CD4-positive, alpha-beta T cell treated with Interleukin-4 for 4 hours (primary cell): Measurements from ENCODE around the gene PDE9A.

Experiments used
- DNase-seq: peaks from one replicate; pipeline ENCODE4 v3.0.0-alpha.2; 2020

Gene PDE9A

DNA sequence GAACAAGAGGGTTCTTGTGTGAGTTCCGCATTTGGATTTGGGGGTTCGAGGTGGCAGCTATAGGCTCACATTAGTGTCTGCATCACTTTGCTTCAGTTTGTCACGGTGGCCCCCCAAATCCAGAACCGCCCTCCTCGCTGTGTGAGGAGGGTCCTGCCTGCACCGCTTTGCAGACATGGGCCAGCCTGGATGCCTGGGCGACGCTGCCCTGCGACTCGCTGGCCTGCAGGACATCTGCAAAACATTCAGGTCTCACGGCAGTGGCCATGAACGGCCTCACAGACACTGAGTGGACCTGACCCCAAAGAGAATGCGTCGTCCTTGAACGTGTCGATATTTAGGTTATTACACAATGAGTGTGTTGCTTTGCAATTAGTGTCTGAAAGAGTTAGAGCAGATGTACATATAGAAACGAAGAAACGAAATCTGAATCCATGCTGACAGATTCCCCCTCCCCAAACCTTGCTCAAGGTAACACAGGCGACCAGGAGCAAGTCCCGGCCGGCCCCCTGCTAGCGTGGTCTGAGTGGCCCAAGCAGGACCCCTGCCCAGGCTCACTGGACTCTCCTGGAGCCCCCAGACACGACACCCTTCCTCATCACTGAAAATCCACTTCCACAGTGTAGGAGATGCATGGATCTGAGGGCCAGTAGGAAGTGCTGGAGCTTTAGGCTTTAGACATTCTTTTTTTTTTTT is 20.4 kb downstream of the PDE9A start:
- DNase-seq: no peak

DNA sequence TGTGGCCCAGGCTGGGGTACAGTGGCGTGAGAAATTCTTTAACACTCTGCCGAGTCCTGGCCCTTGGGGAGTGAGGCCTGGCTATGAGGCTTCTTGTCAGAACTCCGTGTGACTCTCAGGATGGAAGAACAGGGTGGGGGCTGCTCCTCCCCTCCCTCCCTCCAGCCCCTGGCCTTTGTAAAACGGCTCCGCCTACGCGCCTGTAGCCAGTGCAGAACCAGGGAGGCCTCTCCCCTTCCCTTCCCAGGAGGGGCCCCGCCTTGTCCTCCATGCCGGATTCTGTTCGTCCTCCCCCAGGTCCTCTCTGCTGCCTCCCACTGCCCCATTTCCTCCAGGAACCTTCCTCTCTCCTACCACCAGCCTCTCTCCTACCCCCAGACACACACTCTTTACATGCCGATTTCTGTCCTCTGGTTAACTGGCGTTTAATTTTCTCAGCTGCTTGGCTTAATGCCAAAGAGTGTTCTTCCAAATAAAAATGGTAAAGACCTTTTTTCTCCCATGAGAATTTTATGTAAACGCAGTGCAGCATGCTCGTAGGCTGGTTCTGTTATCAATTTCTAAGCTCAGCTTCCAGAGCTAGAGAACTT is 21.0 kb downstream of the PDE9A start:
- DNase-seq: no peak

DNA sequence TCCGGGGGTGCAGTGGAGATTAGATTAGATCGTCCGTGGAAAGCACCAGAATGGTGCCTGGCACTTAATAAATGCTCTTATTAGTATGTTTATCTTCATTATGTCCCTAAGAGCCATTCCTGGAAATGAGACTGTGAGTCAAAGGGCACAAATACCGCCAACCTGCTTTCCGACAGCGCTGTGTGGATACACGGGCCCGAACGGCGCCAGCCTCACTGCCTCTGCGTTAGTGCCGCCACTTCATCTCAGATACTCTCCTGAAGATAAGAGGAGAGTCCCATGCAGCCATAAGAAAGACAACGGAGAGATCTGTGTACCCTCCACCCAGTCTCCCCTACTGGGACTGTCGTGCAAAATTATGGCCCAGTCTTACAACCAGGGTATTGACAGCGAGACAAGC is 22.0 kb downstream of the PDE9A start:
- no peak for DNase-seq

DNA sequence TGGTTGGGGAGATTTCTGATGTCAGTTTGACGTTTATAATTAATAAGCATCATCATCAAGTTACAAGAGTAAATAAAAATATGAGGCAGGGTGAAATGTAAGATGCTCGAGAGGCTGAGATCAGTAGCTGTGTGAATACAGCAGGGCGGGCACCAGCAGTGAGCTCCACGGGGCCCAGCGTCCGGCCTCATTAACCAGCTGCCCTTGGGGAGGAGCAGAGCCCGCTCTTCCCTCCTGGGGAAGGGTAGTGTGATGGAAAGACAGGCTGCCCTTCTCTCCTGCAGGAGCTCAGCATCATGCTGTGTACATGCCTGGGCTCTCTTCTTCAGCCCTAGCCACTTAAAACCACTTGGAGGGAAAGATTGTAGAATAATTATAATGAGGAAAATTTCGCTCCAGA is 23.4 kb downstream of the PDE9A start:
- DNase-seq: no peak

DNA sequence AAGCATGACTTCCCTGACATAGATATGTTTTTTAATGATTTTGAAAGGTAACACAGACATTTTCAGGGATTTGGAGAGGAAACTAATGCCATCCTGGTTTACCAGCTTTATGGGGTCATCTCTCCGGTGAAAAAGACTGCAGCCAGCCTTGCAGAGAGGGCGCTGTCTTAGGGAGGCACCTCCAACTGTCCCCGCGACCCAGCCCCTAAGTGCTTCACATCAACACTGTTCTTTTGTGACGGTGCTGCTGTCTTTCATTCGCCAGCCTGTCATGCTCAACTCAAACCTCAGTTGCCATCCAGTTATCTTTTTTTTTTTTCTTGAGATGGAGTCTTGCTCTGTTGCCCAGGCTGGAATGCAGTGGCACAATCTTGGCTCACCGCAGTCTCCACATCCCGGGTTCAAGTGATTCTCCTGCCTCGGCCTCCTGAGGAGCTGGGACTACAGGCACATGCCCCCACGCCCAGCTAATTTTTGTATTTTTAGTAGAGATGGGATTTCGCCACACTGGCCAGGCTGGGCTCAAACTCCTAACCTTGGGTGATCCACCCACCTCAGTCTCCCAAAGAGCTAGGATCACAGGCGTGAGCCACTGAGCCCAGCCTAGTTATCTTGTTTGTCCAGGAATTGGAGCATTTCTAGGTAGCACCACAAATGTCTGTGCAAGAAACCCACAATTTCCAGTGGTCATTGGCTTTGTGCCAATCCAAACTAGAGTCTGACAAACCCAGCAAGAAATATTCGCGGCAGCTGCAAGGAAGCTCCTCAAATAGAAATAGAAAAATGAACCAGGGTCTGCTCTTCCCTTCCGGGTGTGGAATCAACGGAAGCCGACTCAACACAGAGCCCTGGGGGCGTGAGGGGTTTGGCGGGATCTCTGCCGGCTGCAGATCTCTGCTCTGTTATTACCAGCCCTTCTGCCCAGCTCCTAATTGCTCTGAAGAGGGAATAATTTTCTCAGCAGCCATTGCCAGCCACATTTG is 24.2 kb downstream of the PDE9A start:
- no peak for DNase-seq

DNA sequence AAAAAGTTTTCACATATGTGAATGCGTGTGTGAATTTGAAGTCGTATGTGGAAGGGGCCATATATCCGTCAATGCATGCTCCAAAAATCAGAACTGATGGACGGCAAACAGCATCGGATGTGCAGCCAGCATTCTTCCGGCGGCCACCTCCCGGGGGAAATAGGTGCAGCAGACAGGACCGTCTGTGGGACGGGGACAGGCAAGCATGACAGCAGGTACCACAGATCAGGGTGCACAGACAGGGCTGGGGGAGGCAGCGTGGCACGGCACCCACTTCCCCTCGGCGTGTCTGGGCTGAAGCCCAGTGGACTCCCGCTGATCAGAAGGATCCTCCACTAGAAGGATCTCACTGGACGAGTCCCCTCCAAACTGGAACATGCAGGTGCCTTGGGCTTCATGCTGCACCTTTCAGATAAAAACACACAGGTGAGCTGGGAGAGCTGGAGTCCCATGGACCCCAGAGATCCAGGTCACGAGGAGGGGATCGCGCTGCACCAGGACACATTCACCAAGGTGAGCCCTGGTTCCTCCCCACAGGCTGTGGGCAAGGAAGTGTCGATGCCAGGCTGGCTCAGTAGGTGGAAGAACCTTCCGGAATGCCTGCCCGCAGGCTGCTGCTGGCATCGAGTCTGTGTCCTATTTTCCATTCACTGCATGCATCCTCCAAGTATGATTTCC is 25.3 kb downstream of the PDE9A start:
- no peak for DNase-seq

DNA sequence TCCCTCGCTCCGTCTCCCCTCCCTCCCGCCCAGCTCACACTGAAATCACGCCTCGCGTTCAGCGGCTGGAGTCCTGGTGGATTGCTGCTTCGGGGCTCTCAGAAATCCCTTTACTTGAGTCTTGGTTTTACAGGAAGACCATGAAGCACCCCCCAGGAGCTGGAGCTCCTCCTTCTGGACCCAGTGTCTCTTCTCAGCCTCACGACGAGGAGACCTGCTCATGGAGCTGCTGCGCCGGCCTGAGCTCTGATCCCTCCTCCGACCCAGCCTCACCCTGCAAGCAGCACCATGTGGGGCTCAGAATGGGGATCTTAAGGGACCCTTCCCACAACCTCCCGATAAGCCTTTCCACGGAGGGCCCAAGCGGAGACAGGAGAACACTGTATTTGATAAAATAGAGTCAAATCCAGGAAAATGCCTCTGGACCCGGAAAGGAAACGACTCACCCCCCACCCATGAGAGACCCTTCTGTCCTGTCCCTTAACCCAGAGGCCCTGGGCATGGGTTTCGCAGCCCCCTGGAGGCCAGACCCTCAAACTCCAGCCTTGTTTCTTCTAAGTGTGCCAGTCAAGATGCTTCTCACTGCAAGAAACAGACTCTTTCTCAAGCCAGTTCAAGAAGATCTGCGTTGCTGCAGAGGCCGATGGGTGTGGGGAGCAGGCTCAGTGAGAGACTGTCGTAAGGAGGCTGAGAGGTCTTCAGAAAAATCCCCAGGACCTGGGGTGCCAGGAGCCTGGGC is 26.1 kb downstream of the PDE9A start:
- no peak for DNase-seq

DNA sequence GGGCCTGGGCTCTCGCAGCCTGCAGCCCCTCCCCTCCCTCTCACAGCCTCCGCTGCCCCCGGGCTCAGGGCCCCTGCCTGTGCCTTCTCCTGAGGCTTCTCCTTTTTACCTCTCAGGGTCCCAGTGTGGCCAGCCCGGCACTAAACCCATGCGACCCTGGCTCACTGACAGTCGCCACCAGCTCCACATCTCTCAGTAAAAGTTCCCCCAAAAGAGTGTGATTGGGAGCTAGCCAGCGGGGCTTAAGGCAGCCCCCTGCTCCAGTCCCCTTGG is 26.6 kb downstream of the PDE9A start:
- no peak for DNase-seq

DNA sequence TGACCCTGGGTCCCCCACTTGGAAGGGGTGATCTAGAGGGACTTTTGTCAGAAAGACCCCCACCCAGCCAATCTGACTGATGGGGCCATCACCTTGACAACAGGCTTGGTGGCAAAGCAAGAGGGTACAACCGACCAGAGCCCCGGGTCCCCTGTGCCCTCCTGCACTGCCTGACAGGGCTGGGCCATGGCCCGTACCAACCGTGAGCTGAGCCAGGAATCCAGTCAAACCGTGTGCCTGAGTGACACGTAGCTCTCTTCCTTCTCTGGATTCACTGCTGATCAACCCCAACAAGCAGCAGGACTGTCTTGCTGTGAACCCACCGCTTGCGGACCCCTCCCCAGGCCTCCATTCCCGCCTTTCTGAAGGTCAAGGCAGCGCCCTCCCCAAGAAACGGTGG is 27.0 kb downstream of the PDE9A start:
- DNase-seq: no peak

DNA sequence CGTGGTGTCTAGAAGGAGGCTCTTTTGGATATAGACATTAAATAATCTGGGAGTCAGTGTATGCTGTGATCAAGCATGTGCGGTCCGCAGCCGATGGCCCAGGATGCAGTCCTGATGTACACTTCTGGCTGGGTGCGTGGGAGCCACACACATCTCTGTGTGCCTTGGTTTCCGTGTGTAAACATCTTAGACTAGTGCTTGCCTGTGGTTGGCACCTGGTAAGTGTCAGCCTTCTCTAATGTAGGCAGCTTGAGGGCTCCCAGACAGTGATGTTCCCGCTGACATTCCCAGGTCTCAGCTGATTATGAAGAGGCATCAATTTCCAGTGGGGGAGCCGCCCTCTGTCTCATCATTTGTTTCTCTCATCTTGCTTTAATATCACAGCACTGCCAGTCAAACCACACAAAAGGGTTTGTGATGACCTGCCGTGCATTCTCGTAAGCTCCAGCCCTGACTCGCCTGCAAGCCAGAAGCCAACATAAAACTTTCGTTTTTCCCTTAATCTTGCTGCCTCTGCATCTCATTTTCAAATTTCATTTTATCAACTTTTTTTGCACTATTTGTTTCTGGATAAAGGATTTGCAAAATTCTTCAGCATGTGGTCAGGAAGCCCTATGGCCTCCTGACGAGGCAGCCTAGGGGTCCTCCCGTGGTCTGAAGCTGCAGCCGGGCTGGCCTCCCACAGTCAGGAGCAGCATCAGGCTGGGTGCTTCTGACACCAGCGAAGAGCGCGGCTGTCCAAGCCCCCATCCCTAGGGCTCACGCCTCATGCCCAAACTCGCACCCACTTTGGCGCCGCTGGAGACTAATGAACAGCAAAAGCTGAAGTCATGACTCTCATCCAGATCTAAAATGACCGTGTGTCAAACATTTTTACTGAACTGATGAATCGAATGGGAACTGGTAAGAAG is 28.1 kb downstream of the PDE9A start:
- peak; percentile 20 for DNase-seq

DNA sequence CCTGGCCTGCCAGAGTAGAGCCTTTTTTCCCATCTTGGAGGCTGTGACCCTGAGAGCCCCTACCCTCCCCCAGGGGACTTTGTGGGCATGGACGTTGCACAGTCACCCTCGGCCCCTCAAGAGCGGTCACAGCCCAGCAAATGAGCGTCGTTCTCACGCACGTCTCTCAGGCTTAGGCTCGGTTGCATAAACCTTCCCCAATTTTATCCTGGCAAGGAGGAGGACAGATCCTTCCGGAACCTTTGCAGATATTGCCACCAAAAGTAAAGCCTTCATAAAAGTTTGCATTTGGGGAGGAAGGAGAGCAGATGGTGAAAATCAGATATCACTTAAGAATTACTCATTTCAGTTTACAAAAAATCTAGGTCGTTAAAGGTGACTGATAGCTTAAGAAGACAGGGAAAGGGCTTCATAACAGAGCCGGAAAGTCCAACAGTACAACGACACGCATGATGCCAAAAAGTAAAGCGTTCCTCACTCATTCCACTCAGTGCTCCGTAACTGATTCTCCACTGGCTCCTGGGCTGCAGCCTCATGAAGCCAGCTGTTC is 29.3 kb downstream of the PDE9A start:
- DNase-seq: no peak

DNA sequence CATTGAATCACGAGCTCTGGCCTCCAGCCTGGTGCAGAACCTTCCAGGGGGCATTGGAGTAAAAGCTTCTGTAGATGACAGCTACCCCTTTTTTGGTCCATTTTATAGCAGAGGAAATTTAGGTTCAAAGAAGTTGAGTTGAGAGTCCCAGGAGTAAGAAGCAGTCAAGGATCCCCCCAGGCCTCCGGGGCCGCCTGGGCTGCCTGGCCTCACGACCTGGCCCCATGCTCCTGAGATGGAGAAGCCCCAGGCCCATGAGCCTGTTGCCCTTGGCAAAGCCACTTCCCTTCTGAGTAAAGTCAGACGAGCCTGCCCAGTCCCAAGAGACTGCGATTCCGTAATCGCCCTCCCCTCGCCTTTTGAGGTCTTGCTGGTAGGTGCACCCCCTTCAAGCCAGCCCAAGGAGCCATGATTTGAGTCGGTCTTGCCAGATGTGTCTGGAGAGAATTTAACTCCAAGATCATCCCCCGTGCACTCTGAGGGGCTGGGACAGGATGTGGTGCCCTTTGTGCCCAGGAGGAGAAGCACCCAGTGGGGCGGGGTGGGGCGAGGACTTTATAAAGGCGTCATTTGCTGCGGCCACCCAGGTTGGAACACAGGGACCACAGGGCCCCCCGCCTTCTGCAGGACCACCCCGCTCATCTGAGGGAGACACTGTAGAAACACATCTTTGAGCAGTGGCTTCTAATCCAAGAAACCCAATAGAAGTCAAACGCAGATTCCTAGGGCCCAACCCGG is 30.1 kb downstream of the PDE9A start:
- no peak for DNase-seq

DNA sequence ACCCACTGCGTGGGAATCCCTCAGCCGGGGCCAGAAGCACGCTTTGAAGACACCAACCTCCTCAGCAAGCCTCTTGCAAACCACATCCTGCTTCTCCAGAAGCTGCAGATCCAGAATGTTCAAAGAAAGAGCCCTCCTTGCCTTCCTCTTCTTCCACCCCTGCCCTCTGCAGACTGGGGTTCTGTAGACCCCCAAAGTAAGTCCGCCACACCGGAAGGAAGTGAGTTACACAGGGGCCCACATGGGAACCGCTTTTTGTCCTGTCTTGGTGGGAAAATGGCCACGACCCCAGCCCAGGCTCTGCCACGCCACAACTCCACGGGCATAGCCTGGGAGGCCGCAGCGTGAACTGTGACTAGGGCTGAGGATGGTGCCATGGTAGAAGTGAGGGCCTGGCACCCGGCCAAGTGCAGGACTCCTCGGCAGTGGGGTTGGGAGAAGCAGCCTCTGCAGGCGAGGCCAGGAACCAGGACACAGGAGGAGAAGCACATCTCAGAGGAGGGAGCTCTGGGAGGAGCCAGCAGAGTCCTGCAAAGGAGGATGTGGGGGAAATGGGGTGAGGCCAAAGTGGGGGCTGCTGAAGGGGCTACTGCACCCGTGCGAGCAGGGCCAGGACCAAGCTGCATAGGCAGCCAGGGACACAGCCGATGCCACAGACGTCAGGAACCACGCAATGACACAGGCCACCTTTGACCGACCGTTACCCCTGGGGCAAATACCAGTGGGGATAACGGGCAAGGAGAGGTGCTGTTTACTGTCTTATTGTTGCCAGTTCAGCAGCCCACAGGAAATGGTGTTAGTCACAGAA is 30.9 kb downstream of the PDE9A start:
- peak; percentile 78 for DNase-seq

DNA sequence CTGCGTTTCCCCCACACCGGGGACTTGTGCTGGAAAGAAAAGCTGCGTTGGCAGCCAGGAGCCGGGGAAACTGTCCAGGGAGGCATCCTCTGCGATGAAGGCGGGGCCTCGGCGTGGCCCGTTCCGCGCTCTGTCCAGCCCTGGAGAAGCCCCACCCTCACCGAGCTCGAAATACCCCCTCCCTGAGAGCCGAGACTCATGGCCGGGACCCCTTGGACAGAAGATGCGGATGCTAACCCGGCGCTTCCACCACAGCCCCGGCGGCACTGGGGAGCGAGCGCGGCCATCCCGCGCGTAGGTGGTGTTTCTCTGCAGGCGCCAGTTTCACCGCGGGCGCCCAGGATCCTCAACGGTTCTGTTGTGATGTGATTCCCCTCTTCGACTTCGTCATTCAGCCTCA is 31.6 kb downstream of the PDE9A start:
- DNase-seq: no peak

DNA sequence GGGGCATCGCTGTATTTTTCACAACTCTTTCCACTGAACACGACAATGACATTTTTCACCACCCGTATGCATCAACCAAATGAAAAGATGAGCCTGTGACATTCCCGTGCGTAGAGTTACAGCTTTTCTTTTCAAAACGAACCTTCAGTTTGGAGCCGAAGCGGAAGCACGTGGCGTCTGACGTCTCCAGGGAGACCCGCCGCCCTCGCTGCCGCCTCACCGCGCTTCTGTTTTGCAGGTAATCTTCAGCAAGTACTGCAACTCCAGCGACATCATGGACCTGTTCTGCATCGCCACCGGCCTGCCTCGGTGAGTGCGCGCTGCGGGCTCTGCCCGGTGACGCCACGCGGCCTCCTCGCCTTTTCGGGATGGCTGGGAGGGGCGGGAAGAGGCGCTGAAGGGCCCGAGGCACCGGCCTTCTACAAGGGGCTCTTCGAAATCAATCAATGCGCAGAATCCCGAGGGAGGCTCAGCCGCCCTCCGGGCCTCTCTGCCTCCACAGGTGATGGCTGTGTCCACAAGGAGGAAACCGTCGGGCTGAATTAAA is 32.6 kb downstream of the PDE9A start:
- DNase-seq: no peak

DNA sequence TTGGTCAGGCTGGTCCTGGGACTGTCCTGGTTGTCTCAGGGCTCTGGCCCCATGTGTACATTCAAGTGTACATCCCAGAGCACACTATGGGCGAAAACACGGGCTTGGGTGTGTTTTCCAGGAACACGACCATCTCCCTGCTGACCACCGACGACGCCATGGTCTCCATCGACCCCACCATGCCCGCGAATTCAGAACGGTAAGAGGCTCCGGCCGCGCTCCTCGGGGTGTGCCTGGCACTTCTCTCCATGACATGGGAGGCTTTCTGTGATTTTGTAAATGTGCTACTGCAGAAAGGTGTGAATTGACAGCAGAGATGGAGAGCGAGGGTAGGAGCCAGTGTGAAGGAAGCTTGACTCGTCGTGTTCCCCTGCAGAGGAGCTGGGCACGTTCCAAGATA is 34.4 kb downstream of the PDE9A start:
- no peak for DNase-seq

DNA sequence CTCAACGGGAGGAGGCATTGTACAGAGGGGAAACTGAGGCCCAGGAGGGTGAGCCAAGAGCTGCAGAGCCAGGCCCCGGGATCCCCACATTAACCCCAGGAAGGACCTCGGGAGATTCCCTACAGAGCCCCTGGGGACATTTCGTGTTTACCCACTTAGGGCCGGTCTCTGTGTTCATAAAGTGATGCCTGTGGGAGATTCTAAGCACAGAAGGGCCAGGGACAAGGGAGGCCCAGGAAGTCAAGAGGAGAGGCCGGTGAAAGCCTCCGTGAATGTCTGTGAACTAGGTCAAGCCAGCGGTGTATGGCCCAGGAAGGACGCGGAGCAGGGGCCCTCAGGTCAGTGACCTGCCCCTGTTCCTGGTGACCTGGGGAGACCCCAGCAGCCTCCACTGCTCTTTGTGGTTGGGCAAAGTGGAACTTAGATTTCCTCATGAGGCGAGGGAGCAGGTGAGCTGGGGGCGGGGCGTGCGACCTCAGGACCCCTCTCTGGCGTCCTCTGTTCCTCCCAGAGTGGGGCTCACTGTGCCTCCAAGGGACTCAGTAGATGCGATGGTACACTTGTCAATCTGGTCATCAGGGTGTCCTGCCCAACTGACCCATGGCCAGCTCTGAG is 34.9 kb downstream of the PDE9A start:
- DNase-seq: no peak

DNA sequence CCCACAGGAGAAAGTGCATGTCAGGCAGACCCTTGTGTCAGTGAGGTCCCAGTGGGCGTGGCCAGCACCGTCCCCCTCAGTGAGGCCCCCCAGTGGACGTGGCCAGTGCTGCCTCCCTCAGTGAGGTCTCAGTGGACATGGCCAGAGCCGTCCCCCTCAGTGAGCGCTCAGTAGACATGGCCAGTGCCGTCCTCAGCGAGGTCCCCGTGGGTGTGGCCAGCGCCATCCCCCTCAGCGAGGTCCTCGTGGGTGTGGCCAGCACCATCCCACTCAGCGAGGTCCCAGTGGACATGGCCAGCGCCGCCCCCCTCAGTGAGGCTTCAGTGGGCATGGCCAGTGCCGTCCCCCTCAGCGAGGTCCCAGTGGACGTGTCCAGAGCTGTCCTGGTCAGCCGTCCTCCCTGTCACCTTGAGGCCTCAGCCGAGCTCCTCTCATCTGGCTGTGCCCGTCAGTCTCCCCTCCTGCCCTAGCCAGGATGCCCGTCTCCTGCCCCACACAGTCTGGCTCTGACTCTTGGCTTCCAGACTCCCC is 35.5 kb downstream of the PDE9A start:
- DNase-seq: no peak

DNA sequence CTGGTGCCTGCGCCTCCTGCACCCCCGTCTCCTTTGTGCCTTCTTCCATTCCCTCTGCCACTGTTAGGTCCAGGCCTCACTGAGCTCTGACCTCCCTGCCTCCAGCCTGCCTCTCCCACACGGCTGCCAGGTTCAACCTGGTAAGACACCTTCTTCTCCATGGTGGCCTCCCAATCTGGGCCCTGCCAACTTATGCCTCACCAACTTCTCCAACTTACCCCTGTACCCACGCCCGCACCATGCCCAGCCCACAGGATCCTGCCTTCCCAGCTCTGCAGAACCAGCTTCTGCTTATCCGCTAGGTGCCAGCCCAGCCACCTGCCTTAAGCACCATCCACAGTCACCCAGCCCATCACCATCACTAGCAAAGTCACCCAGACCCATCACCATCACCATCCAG is 37.2 kb downstream of the PDE9A start:
- DNase-seq: no peak
